Endothelial cell of umbilical vein (primary cell): ENCODE results near the gene ZNF816.

Experiments used
- EZH2 ChIP-seq: IDR thresholded peaks from 2 replicates; pipeline ENCODE4 v1.6.1; 2012; ENCODE audit warnings: borderline replicate concordance, low read depth, mild to moderate bottlenecking, moderate library complexity, low read length, inconsistent platforms; ENCODE audit not compliant: severe bottlenecking
- POLR2A ChIP-seq: IDR thresholded peaks from 2 replicates; pipeline ENCODE4 v1.6.1; 2012; ENCODE audit warnings: low read depth, mild to moderate bottlenecking, control low read depth, low read length

DNA sequence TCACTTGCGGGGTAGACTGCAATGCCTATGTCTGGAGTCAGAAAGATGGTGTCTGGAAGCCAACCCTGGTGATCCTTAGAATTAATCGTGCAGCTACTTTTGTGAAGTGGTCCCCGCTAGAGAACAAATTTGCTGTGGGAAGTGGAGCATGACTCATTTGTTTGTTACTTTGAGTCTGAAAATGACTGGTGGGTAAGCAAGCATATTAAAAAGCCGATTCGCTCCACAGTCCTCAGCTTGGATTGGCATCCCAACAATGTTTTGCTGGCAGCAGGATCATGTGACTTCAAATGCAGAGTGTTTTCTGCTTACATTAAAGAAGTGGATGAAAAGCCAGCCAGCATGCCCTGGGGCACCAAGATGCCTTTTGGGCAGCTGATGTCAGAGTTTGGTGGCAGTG is 41.6 kb upstream of the ZNF816 start:
- no peak for TF ChIP-seq EZH2
- no peak for TF ChIP-seq POLR2A
